ENCODE results near the gene SRP68.

DNA sequence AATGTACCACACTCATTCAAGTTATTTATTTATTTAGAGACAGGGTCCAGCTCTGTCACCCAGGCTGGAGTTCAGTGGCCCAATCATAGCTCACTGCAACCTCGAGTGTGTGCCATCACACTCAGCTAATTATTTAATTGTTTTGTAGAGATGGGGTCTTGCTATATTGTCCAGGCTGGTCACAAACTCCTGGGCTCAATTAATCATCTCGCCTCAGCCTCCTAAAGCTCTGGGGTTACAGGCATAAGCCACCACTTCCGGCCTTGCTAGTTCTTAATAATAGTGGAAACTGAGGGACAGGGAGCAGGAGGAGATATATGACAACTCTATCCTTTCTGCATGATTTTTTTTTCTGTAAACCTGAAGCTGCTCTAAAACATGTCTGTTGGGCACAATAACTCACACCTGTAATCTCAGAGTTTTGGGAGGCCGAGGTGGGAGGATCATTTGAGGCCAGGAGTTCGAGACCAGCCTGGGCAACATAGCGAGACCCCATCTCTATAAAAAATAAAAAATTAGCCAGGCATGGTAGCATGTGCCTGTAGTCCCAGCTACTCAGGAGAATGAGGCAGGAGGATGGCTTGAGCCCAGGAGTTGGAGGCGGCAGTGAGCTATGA is 42.9 kb upstream of the SRP68 start:
- no peak for TF ChIP-seq EZH2phosphoT487 (IDR thresholded peaks at IDR 0.05; ENCODE audit: insufficient read depth, low read depth)
- TF ChIP-seq EZH2 (IDR thresholded peaks at IDR 0.05; ENCODE audit: insufficient read depth, poor library complexity, severe bottlenecking): no peak
